CD4-positive, alpha-beta T cell (primary cell): ENCODE data around the gene SORCS2. TPM values are rescaled to one million over a fixed set of nuclear protein-coding genes. Genes with fewer than 3 reads are reported as not detected.

Experiments used
- ATAC-seq: fragments of 200-7000 bp; cut with Tn5 transposase; one replicate; pipeline ENCODE4 v1.10.0; 2022; ENCODE audit warnings: mild to moderate bottlenecking; ENCODE audit not compliant: poor library complexity
- CTCF ChIA-PET: fragments of 350-600 bp; sonication (Branson Sonifier 250); formaldehyde crosslinking; loops from one replicate; lab custom pipeline; 2021; ENCODE audit warnings: antibody characterized with exemption, inconsistent platforms; lab: Charles Lee
- POLR2A ChIA-PET: fragments of 350-600 bp; sonication (Branson Sonifier 250); formaldehyde crosslinking; loops from one replicate; lab custom pipeline; 2021; ENCODE audit warnings: antibody characterized with exemption, inconsistent platforms; lab: Charles Lee
- DNase-seq, 14 experiments: peaks; one replicate each; pipeline ENCODE4 v3.0.0-alpha.2; 2013 to 2020; ENCODE audit warnings: mixed read lengths in 2 of 14
- H3K27ac ChIP-seq, 2 donors: one replicate each; pipeline versions ENCODE4 v1.5.1 to v1.7.0; 2013; ENCODE audit warnings: low read length in 2 of 2, low read depth in 1 of 2, mild to moderate bottlenecking in 1 of 2
- H3K27me3 ChIP-seq, 2 experiments: 1 replicate in 1 of 2; 2 replicates in 1 of 2; pipeline versions ENCODE4 v1.6.1 to v1.7.0; 2013; ENCODE audit warnings: low read length in 2 of 2, control low read depth in 1 of 2, mild to moderate bottlenecking in 1 of 2, moderate library complexity in 1 of 2; ENCODE audit not compliant: insufficient read depth in 2 of 2, control insufficient read depth in 1 of 2
- H3K36me3 ChIP-seq: one replicate; pipeline ENCODE4 v1.6.1; 2013; ENCODE audit warnings: low read length, control low read depth; ENCODE audit not compliant: insufficient read depth
- H3K4me1 ChIP-seq: one replicate; pipeline ENCODE4 v1.6.1; 2013; ENCODE audit warnings: low read length, control low read depth; ENCODE audit not compliant: insufficient read depth
- H3K4me3 ChIP-seq: one replicate; pipeline ENCODE4 v1.5.1; 2013; ENCODE audit warnings: mild to moderate bottlenecking, low read length, moderate library complexity
- H3K9me3 ChIP-seq, 2 experiments: 1 replicate in 1 of 2; 2 replicates in 1 of 2; pipeline versions ENCODE4 v1.6.1 to v1.7.0; 2013; ENCODE audit warnings: low read length in 2 of 2, mild to moderate bottlenecking in 2 of 2, control low read depth in 1 of 2, moderate library complexity in 1 of 2; ENCODE audit not compliant: control insufficient read depth in 1 of 2, insufficient read depth in 1 of 2
- H3K27ac Mint-ChIP-seq: one replicate; pipeline ENCODE4 v1.8.0; 2020; ENCODE audit warnings: mixed read lengths
- H3K27me3 Mint-ChIP-seq: one replicate; pipeline ENCODE4 v1.8.0; 2021; ENCODE audit warnings: mixed read lengths
- H3K36me3 Mint-ChIP-seq: one replicate; pipeline ENCODE4 v1.8.0; 2021; ENCODE audit warnings: low read depth, mixed read lengths
- H3K4me1 Mint-ChIP-seq: one replicate; pipeline ENCODE4 v1.8.0; 2021; ENCODE audit warnings: low read depth, mixed read lengths
- H3K4me3 Mint-ChIP-seq: one replicate; pipeline ENCODE4 v1.8.0; 2020; ENCODE audit warnings: mild to moderate bottlenecking, mixed read lengths
- H3K9me3 Mint-ChIP-seq: one replicate; pipeline ENCODE4 v1.8.0; 2020; ENCODE audit warnings: mixed read lengths
- CTCF ChIP-seq: fragments of 200-600 bp; IDR thresholded peaks from one replicate; pipeline ENCODE4 v1.8.0; 2022; ENCODE audit warnings: antibody characterized with exemption, mild to moderate bottlenecking
- intact Hi-C, 2 experiments: fragments of 100-400 bp; cut with DNase I in 1 of 2; cut with micrococcal nuclease in 1 of 2; formaldehyde crosslinking; loops; one replicate each; pipeline versions ENCODE4 v1.15.1 to v1.9.0; 2023 to 2025; cut with DNase I, micrococcal nuclease
- total RNA-seq, 174 experiments: library from RNA in 2 of 174; stranded (reverse) in 2 of 174; gene quantifications; one replicate each; pipeline ENCODE4 v1.2.3 and lab custom pipeline; 2021 to 2026

The SORCS2 gene
- total RNA-seq, 2 experiments from 2014 or later: not detected

GRCh38 chr4:7422898-7423180 is 230.5 kb downstream of the SORCS2 start:
- ChIA-PET POLR2A (no interaction called here), CTCF (no interaction called here)
- H3K27ac Mint-ChIP-seq: no peak overlapping the region
- Histone ChIP-seq H3K9me3 (peaks cover 0 to 11% of the 10 kb centered on the region in 2 experiments), H3K27me3 (no peaks in the 10 kb centered on the region), H3K4me1 (no peaks in the 10 kb centered on the region), H3K36me3 (no peaks in the 10 kb centered on the region), H3K4me3 (no peak overlapping the region), H3K27ac (no peak overlapping the region)
- no peak for DNase-seq
- H3K36me3 Mint-ChIP-seq: no peaks in the 10 kb centered on the region
- H3K4me3 Mint-ChIP-seq: no peak overlapping the region
- intact Hi-C loops: no loop called here
- no peaks in the 10 kb centered on the region for H3K9me3 Mint-ChIP-seq
- H3K27me3 Mint-ChIP-seq: peaks cover 4% of the 10 kb centered on the region
- TF ChIP-seq CTCF: no peak
- no peaks in the 10 kb centered on the region for H3K4me1 Mint-ChIP-seq
- no peak for ATAC-seq

- Mint-ChIP-seq H3K4me1 (no peaks in the 10 kb centered on the region), H3K9me3 (no peaks in the 10 kb centered on the region), H3K27me3 (no peaks in the 10 kb centered on the region), H3K36me3 (no peaks in the 10 kb centered on the region), H3K27ac (no peak overlapping the region), H3K4me3 (no peak overlapping the region)
- Histone ChIP-seq H3K27ac (no peak overlapping the region), H3K27me3 (no peaks in the 10 kb centered on the region), H3K4me1 (no peaks in the 10 kb centered on the region), H3K4me3 (no peak overlapping the region), H3K9me3 (peaks cover 0 to 5% of the 10 kb centered on the region in 2 experiments), H3K36me3 (no peaks in the 10 kb centered on the region)
- ChIA-PET CTCF (no interaction called here), POLR2A (no interaction called here)
- ATAC-seq (no peak), DNase-seq (no peak)
- intact Hi-C loops: no loop called here
- no peak for TF ChIP-seq CTCF
Measured at GRCh38 chr4:7423391-7423790, 231.1 kb downstream of the SORCS2 start.

- H3K27ac ChIP-seq: no peak overlapping the region
- no peaks in the 10 kb centered on the region for H3K9me3 Mint-ChIP-seq
- no peak overlapping the region for H3K4me3 ChIP-seq
- POLR2A ChIA-PET: no interaction called here
- no peak for ATAC-seq
- intact Hi-C loops: no loop called here
- no peaks in the 10 kb centered on the region for H3K36me3 Mint-ChIP-seq
- no peak for TF ChIP-seq CTCF
- no peak overlapping the region for H3K27ac Mint-ChIP-seq
- no peaks in the 10 kb centered on the region for H3K9me3 ChIP-seq
- CTCF ChIA-PET: no interaction called here
- no peaks in the 10 kb centered on the region for H3K27me3 ChIP-seq
- H3K4me1 ChIP-seq: no peaks in the 10 kb centered on the region
- no peaks in the 10 kb centered on the region for H3K4me1 Mint-ChIP-seq
- no peak overlapping the region for H3K4me3 Mint-ChIP-seq
- H3K27me3 Mint-ChIP-seq: no peaks in the 10 kb centered on the region
- no peak for DNase-seq
- no peaks in the 10 kb centered on the region for H3K36me3 ChIP-seq
Measured at GRCh38 chr4:7423801-7424552, 231.6 kb downstream of the SORCS2 start.
